K562 (cell line): ENCODE measurements around the gene CRADD. TPM values are rescaled to one million over a fixed set of nuclear protein-coding genes. Genes with fewer than 3 reads are reported as not detected.
A peak's percentile ranks its signal among the peaks of the same experiment; 100 is the strongest.

ENCODE experiments used
- NCOR1 ChIP-seq: fragments of 450-650 bp; IDR thresholded peaks from 2 replicates; pipeline ENCODE4 v1.6.1; 2016; ENCODE audit warnings: mild to moderate bottlenecking, moderate library complexity
- RAD51 ChIP-seq: fragments of 450-650 bp; IDR thresholded peaks from 2 replicates; pipeline ENCODE4 v1.7.1; 2016; ENCODE audit warnings: low read depth, mild to moderate bottlenecking, borderline replicate concordance
- polyA plus RNA-seq, 8 experiments: library from polyadenylated mRNA; depleted of rRNA in 4 of 8; stranded (reverse) in 5 of 8; unstranded in 3 of 8; fragments of >200 nt; fragmentation: Nextera tagmentation in 2 of 8; fragmentation: Illumina TruSeq in 1 of 8; extraction: Ambion mirVana in 2 of 8; extraction: Trizol in 1 of 8; gene quantifications; 2 replicates each; pipeline versions ENCODE4 v1.2.1 to v1.2.3, GENCODE V29; 2011 to 2014; ENCODE audit warnings: inconsistent platforms in 1 of 8, missing spikeins in 1 of 8
- total RNA-seq, 7 experiments: library from RNA; depleted of rRNA in 6 of 7; stranded (reverse); fragments of >200 nt in 6 of 7; fragmentation: Illumina TruSeq in 2 of 7; extraction: Trizol in 2 of 7; gene quantifications; 2 replicates each; pipeline versions ENCODE4 v1.2.1 to v1.2.3, GENCODE V29; 2011 to 2021; ENCODE audit warnings: low replicate concordance in 1 of 7
- TF ChIP-seq, protein P1 (sequence below): sonication (generic); formaldehyde crosslinking; IDR thresholded peaks from 2 replicates; pipeline ENCODE4 v1.5.0; 2020; ENCODE audit warnings: missing genetic modification reagents
- TF ChIP-seq, protein P2 (sequence below): fragments of 450-650 bp; IDR thresholded peaks from 2 replicates; pipeline ENCODE4 v1.6.1; 2018; ENCODE audit warnings: mild to moderate bottlenecking, low read depth; ENCODE audit not compliant: partially characterized antibody
- TF ChIP-seq, protein P3 (sequence below): sonication (generic); formaldehyde crosslinking; IDR thresholded peaks from 2 replicates; pipeline ENCODE4 v1.9.0; 2022; ENCODE audit warnings: mild to moderate bottlenecking, missing genetic modification reagents
- TF ChIP-seq, protein P4 (sequence below): fragments of 450-650 bp; IDR thresholded peaks from 2 replicates; pipeline ENCODE4 v1.6.1; 2016; ENCODE audit warnings: mild to moderate bottlenecking

CRADD gene
- total and polyA plus RNA-seq, 9 of the 15 experiments (the other 6 are each of a cell fraction or from before 2014, with no cell fraction given) = 20.5 to 41.1 (median 25.9) TPM

DNA sequence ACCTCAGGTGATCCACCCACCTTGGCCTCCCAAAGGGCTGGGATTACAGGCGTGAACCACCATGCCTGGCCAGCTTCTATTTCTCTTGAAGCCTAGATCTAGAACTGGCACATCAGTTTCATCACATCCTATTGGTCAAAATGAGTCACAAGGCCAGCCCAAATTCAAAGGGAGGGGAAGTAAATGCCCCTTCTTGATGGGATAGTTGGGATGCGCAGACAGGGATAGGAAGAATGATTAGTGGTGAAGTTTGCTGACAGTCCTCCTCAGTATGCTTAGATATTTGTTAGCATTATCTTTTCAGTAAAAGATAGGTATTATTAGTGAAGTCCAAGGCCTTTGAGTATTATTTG lies 33.4 kb downstream of the CRADD start (continued):
- TF ChIP-seq, protein P1, sequence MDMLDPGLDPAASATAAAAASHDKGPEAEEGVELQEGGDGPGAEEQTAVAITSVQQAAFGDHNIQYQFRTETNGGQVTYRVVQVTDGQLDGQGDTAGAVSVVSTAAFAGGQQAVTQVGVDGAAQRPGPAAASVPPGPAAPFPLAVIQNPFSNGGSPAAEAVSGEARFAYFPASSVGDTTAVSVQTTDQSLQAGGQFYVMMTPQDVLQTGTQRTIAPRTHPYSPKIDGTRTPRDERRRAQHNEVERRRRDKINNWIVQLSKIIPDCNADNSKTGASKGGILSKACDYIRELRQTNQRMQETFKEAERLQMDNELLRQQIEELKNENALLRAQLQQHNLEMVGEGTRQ (CRISPR knock-in tag) = peak; percentile 63
- TF ChIP-seq RAD51 (peak; percentile 42; the same call in 1 of the 2 replicates), NCOR1 (no peak)
- TF ChIP-seq, protein P2, sequence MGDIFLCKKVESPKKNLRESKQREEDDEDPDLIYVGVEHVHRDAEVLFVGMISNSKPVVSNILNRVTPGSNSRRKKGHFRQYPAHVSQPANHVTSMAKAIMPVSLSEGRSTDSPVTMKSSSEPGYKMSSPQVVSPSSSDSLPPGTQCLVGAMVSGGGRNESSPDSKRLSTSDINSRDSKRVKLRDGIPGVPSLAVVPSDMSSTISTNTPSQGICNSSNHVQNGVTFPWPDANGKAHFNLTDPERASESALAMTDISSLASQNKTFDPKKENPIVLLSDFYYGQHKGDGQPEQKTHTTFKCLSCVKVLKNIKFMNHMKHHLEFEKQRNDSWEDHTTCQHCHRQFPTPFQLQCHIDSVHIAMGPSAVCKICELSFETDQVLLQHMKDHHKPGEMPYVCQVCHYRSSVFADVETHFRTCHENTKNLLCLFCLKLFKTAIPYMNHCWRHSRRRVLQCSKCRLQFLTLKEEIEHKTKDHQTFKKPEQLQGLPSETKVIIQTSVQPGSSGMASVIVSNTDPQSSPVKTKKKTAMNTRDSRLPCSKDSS = no peak
- TF ChIP-seq, protein P3, sequence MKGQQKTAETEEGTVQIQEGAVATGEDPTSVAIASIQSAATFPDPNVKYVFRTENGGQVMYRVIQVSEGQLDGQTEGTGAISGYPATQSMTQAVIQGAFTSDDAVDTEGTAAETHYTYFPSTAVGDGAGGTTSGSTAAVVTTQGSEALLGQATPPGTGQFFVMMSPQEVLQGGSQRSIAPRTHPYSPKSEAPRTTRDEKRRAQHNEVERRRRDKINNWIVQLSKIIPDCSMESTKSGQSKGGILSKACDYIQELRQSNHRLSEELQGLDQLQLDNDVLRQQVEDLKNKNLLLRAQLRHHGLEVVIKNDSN = peak; percentile 80
- TF ChIP-seq, protein P4, sequence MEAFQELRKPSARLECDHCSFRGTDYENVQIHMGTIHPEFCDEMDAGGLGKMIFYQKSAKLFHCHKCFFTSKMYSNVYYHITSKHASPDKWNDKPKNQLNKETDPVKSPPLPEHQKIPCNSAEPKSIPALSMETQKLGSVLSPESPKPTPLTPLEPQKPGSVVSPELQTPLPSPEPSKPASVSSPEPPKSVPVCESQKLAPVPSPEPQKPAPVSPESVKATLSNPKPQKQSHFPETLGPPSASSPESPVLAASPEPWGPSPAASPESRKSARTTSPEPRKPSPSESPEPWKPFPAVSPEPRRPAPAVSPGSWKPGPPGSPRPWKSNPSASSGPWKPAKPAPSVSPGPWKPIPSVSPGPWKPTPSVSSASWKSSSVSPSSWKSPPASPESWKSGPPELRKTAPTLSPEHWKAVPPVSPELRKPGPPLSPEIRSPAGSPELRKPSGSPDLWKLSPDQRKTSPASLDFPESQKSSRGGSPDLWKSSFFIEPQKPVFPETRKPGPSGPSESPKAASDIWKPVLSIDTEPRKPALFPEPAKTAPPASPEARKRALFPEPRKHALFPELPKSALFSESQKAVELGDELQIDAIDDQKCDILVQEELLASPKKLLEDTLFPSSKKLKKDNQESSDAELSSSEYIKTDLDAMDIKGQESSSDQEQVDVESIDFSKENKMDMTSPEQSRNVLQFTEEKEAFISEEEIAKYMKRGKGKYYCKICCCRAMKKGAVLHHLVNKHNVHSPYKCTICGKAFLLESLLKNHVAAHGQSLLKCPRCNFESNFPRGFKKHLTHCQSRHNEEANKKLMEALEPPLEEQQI = no peak
